Heart left ventricle (tissue), 16 donors: ENCODE data around the gene FAM180A. TPM values are rescaled to one million over a fixed set of nuclear protein-coding genes. Genes with fewer than 3 reads are reported as not detected.

Experiments
- ATAC-seq, 4 donors: fragments of 200-7000 bp; cut with Tn5 transposase; one replicate each; pipeline ENCODE4 v1.9.1; 2020 to 2022; ENCODE audit warnings: moderate library complexity in 4 of 4, mild to moderate bottlenecking in 3 of 4, moderate number of reproducible peaks in 1 of 4
- DNase-seq, 5 donors: peaks; one replicate each; pipeline ENCODE4 v3.0.0-alpha.2; 2020
- H3K27ac ChIP-seq, 12 donors: fragments of 200-600 bp; sonication (generic) in 4 of 12; one replicate each; pipeline versions ENCODE4 v1.5.0 to v1.8.0; 2016 to 2022; ENCODE audit warnings: mild to moderate bottlenecking in 2 of 12
- H3K27me3 ChIP-seq, 9 donors: fragments of 200-600 bp; sonication (generic) in 2 of 9; one replicate each; pipeline versions ENCODE4 v1.5.1 to v1.8.0; 2016 to 2022; ENCODE audit warnings: mild to moderate bottlenecking in 3 of 9
- H3K36me3 ChIP-seq, 9 donors: fragments of 200-600 bp; sonication (generic) in 2 of 9; one replicate each; pipeline versions ENCODE4 v1.5.0 to v1.8.0; 2018 to 2022; ENCODE audit warnings: mild to moderate bottlenecking in 2 of 9
- H3K4me1 ChIP-seq, 12 donors: fragments of 200-600 bp; sonication (generic) in 4 of 12; one replicate each; pipeline versions ENCODE4 v1.5.0 to v1.8.0; 2016 to 2022; ENCODE audit warnings: mild to moderate bottlenecking in 3 of 12
- H3K4me3 ChIP-seq, 12 donors: fragments of 200-600 bp; sonication (generic) in 4 of 12; one replicate each; pipeline versions ENCODE4 v1.5.0 to v1.8.0; 2017 to 2022; ENCODE audit warnings: mild to moderate bottlenecking in 9 of 12, moderate library complexity in 4 of 12
- H3K9me3 ChIP-seq, 12 donors: fragments of 200-600 bp; sonication (generic) in 4 of 12; one replicate each; pipeline versions ENCODE4 v1.5.0 to v1.8.0; 2016 to 2022; ENCODE audit warnings: mild to moderate bottlenecking in 1 of 12
- CTCF ChIP-seq, 12 donors: fragments of 200-600 bp; sonication (generic) in 4 of 12; IDR thresholded peaks; one replicate each; pipeline versions ENCODE4 v1.5.0 to v1.8.0; 2018 to 2022; ENCODE audit warnings: antibody characterized with exemption in 12 of 12, mild to moderate bottlenecking in 5 of 12
- POLR2A ChIP-seq, 2 donors: fragments of 450-650 bp; IDR thresholded peaks; one replicate each; pipeline ENCODE4 v1.6.1; 2017; ENCODE audit warnings: antibody characterized with exemption in 2 of 2, mild to moderate bottlenecking in 2 of 2, moderate library complexity in 2 of 2
- WGBS, 4 donors: extraction: QIAGEN DNeasy Blood & Tissue Kit in 2 of 4; methylation state at CpG; one replicate each; pipeline versions ENCODE4 v1.1.5 to v1.1.7; 2013 to 2018; 5-methylcytosine and 5-hydroxymethylcytosine counted together
- intact Hi-C, 10 donors: fragments of 100-400 bp; cut with DNase I; formaldehyde crosslinking; loops; one replicate each; pipeline versions ENCODE4 v1.11.1 to v1.14.2; 2022
- polyA plus RNA-seq, 2 donors: library from polyadenylated mRNA; stranded (reverse); fragments of 200-250 nt; gene quantifications; one replicate each; pipeline ENCODE4 v1.2.3, GENCODE V29; 2013
- total RNA-seq, 9 donors: library from RNA; depleted of rRNA in 2 of 9; stranded (reverse); fragments of >200 nt in 2 of 9; fragmentation: NEBNext Ultra II Directional in 3 of 9; extraction: Animal tissue kit (Norgen Biotek cat#: 25700) in 3 of 9; gene quantifications; one replicate each; pipeline versions ENCODE4 v1.1.0 to v1.2.4, GENCODE V29; 2016 to 2023
- donor health status: ischemic (EF 13 %, LVEDD 7.1; RV severe dilation, severe dysfunction).
- donor health status: healthy with polysubstance abuse.
- donor health status: DM: no; HTN: yes; CAD: no.
- donor health status: DM: no; HTN: no; CAD: no.
- donor health status: ischemic (EF 25% LVEDD 6.9; RV normal size, moderate dysfunction).
- donor health status: ischemic (EF 25% LVEDD 5.7; RV mildly dilated, moderate dysfunction).
- donor health status: healthy.
- donor health status: DM: yes; HTN: yes; CAD: no.
- donor health status: ischemic (EF 35%, LVEDD 5.7; RV mildly dilated, moderate dysfunction).
- donor health status: nonischemic (EF 11% LVEDD 7.7; RV severe dilation, severe dysfunction).
- donor health status: DM: yes; HTN: yes; CAD: no.
- donor health status: PGD.
- donor health status: ischemic (EF 29% LVEDD 5.4; RV normal size, mild dysfunction).
- donor health status: nonischemic (EF 23%, LVEDD 6.1; RV moderate dilation, normal function).

The FAM180A gene
- total and polyA plus RNA-seq, 11 donors: 7.9 to 63.5 (median 20.8) TPM

GRCh38 chr7:135753616-135754413 is 5.2 kb upstream of the FAM180A start:
- no peak for DNase-seq
- intact Hi-C loops: loop anchor here in 2 of 10 donors (5.0 kb wide), 1 partner anchor 82 kb away; no protein-coding TSS in a partner anchor
- WGBS, 4 donors: 89 to 93% (median 92%) methylated on average over 8 of the region's 8 CpGs
- Histone ChIP-seq H3K27ac (no peak overlapping the region), H3K4me1 (peaks cover 0 to 33% (median 6%) of the 10 kb centered on the region in 12 donors), H3K27me3 (no peaks in the 10 kb centered on the region), H3K9me3 (no peaks in the 10 kb centered on the region), H3K36me3 (no peaks in the 10 kb centered on the region), H3K4me3 (no peak overlapping the region)
- TF ChIP-seq POLR2A (IDR thresholded peaks at IDR 0.05) (no peak), CTCF (IDR thresholded peaks at IDR 0.05) (no peak)
- no peak for ATAC-seq

- Histone ChIP-seq H3K27me3 (no peaks in the 10 kb centered on the region), H3K36me3 (peaks cover 0 to 8% (median 0%) of the 10 kb centered on the region in 9 donors), H3K9me3 (no peaks in the 10 kb centered on the region), H3K4me1 (peaks cover 3 to 42% (median 19%) of the 10 kb centered on the region in 12 donors), H3K27ac (peak overlapping the region in 8 of 12 donors; percentile 51 to 89 (median 82)), H3K4me3 (peak overlapping the region in 10 of 12 donors; percentile 2 to 60 (median 44))
- DNase-seq (no peak), ATAC-seq (no peak)
- 72 to 86% (median 78%) methylated on average over 8 of the region's 8 CpGs for WGBS, 4 donors
- no peak for TF ChIP-seq CTCF (IDR thresholded peaks at IDR 0.05)
- no peak for TF ChIP-seq POLR2A (IDR thresholded peaks at IDR 0.05)
- intact Hi-C loops: loop anchor here in 1 of 10 donors (5.0 kb wide), 2 partner anchors 55 to 75 kb away; no protein-coding TSS in a partner anchor
Observed at GRCh38 chr7:135747366-135747765, 1.2 kb downstream of the FAM180A start.

GRCh38 chr7:135745703-135746312 is 2.8 kb downstream of the FAM180A start:
- Histone ChIP-seq H3K27ac (peak overlapping the region in 10 of 12 donors; percentile 17 to 89 (median 69)), H3K9me3 (no peaks in the 10 kb centered on the region), H3K4me1 (peaks cover 3 to 53% (median 20%) of the 10 kb centered on the region in 12 donors), H3K36me3 (peaks cover 0 to 8% (median 0%) of the 10 kb centered on the region in 9 donors), H3K4me3 (peak overlapping the region in 4 of 12 donors; percentile 0 to 60 (median 48)), H3K27me3 (no peaks in the 10 kb centered on the region)
- WGBS, 4 donors: 49 to 72% (median 59%) methylated on average over 9 of the region's 9 CpGs
- peak in 3 of 4 donors; percentile 57 to 67 (median 59) for ATAC-seq
- DNase-seq: peak in 4 of 5 donors; percentile 57 to 75 (median 65)
- TF ChIP-seq POLR2A (IDR thresholded peaks at IDR 0.05) (no peak), CTCF (IDR thresholded peaks at IDR 0.05) (no peak)
- intact Hi-C loops: loop anchor here in 1 of 10 donors (5.0 kb wide), 2 partner anchors 54 to 74 kb away; no protein-coding TSS in a partner anchor
